Right ventricle myocardium superior (tissue), 1 donor: Measurements from ENCODE around the gene RPL29. TPM values are rescaled to one million over a fixed set of nuclear protein-coding genes. Genes with fewer than 3 reads are reported as not detected.
"Not testable (repeated sequence)": the region's sequence is repeated elsewhere in the genome, so short reads cannot be mapped to it uniquely, and the experiment has no call there.

ENCODE experiments used
- ATAC-seq: fragments of 200-7000 bp; cut with Tn5 transposase; one replicate; pipeline ENCODE4 v1.9.1; 2020; ENCODE audit warnings: mild to moderate bottlenecking; ENCODE audit not compliant: poor library complexity
- DNase-seq: peaks from one replicate; pipeline ENCODE4 v3.0.0-alpha.2; 2020
- intact Hi-C: fragments of 100-400 bp; cut with DNase I; formaldehyde crosslinking; loops from one replicate; pipeline ENCODE4 v1.11.2; 2022
- long read RNA-seq: library from polyadenylated mRNA; unstranded; transcript quantifications from one replicate; pipeline ENCODE4 v2.0.0, GENCODE V29; 2021
- total RNA-seq: library from RNA; stranded (reverse); fragmentation: NEBNext Ultra II Directional; extraction: Animal tissue kit (Norgen Biotek cat#: 25700); gene quantifications from one replicate; pipeline ENCODE4 v1.2.1, GENCODE V29; 2021
- donor health status: DM: no; HTN: yes; CAD: no; lungs with severe emphysema.

Gene RPL29
- 594 TPM for total RNA-seq
- long read RNA-seq, transcript RPL29-201 (4 exons, 723 nt), result major isoform, 115 of 134 reads
- long read RNA-seq, partial matches to known transcripts, result 14 of 134 reads
- long read RNA-seq, other reads (novel, unspliced or antisense), result 2 of 134 reads

DNA sequence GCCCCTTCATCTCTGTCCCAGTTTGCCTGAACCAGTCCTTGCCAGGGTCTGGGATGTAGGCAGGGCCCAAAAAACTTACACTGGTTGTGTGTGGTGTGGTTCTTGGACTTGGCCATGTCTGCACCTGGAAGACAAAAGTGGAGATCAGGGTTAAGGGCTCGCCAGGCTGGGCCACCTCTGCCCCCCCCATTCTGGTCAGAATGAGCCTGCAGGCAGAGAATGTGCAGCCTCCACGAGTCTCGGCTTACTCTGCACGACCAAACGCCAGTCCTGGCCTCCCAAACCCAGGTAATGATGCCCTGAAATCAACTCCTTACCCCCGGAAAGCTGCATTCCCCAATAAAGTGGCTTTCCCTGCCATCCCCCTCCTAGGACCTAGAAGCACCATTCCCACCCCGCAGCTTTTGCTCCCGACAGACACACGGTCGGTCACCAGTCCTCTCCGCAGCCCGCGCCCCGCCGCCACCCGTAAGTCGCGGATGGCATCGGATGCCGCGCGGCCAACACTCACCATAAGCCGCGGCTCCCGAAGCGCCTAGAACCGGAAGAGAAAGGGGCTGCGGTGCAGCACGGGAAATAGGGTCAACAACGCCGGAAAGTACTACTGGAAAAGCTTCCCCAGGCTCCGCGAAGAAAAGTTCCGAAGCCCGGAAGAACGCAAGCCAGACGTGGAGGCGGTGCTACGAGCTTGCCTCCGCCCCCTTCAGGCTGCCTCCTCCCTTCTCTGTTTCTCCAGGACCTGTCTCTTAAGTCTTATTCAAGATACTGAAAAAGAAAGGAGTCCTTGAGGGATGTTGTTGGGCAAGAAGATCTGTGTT, at the start of gene RPL29:
TSS of gene RPL29 (minus strand) at position 550 of the 818 bp plus-strand sequence. CDS start at position 116, 434 bp downstream.
- intact Hi-C loops, result no loop called here
- ATAC-seq, result peak; percentile 94
- peak; percentile 93 for DNase-seq

DNA sequence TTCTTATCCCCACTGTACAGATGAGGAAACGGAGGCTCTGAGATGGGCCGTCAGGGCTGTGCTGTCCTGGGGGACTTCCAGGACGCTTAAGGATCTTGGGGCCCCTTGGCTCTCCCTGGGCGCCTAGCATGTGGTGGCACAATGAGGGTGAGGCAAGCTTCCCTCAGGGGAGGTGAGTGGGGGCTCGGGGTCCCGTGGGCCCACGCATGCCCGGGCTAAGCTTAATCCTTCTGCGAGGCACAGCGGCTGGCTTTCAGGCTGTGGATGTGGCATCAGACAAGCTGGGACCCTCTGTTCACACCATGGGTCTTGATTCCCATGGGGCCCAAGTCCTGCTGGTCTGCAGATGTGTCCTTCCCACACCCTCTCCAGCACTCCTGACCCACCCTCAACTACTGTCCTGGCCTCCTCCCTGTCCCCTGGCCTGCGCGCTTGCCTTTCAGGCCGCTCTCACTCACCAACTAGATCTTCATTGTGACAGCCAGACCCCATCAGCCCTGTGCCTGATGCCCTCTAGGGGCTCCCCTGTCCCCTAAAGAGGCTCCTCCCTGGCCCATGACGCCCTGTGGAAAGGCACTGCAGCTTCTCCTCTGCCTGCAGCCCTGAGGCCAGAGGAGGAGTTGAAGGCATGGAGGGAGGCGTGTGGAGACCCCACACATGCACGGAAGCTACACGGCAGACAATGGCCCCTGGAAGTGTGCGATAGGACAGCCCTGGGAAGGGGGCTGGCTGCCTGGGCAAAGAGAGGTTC, 49.3 kb upstream of the RPL29 start:
- DNase-seq, result no peak
- intact Hi-C loops, result no loop called here
- no peak for ATAC-seq

DNA sequence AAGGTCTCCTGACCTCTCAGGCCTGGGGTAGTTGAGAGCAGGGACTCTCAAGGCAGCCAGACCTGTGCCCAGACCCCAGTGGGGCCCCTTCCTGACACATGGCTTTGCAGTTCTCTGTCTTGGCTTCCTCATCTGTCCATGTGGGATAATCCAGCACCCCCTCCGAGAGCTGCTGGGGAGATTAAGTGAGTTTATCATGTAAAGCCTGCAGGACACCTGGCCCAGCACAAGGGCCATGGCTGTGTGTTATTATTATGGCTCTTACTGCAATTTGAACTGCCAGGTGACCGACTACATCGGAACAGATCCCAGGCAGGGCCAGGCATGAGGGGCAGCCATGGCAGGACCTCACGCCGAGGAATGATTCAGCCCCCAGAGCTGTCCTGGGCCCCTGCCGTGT, 48.1 kb upstream of the RPL29 start:
- ATAC-seq, result no peak
- intact Hi-C loops, result no loop called here
- DNase-seq, result no peak

DNA sequence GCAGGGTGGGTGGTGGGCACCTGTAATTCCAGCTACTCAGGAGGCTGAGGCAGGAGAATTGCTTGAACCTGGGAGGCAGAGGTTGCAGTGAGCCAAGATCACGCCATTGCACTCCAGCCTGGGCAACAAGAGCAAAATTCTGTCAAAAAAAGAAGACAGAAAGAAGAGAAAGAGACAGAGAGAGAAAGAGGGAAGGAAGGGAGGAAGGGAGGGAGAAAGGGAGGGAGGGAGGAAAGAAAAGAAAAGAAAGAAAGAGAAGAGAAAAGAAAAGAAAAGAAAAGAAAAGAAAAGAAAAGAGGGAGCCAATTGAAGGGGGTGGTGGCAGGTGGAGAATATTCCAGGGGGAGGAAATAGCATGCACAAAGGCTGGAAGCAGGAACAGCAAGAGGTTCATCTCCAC, 47.3 kb upstream of the RPL29 start:
- ATAC-seq, DNase-seq, intact Hi-C loops: not testable (repeated sequence)

DNA sequence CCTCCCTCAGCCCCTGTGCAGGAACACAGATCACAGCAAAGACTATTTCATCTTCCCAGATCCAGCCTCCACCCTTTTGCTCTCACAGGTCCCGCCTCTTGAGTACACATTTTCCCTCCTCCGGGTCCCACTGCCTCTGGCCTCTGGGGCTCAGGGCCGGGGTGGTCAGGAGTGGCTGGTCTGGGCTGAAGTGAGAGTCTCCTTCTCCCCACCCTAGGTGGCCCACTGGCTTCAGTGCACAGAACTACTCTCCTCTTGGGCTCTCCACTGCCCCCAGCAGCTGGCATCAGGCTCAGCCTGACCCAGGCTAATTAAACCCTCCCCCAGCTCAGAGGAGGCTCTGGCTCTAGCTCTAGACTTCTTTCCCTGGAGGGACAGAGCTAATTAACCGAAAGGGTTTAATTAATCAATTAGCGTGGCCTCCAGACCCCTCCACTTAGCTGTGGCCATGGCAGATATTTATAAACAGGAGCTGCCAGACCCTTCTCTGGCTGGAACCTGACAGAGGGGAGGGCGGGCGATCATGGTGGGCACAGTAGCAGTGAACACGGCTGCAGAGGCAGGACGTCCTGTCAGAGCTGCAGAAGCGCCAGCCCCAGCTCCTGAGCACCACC, 45.5 kb upstream of the RPL29 start:
- intact Hi-C loops, result no loop called here
- DNase-seq (no peak), ATAC-seq (peak; percentile 40)

DNA sequence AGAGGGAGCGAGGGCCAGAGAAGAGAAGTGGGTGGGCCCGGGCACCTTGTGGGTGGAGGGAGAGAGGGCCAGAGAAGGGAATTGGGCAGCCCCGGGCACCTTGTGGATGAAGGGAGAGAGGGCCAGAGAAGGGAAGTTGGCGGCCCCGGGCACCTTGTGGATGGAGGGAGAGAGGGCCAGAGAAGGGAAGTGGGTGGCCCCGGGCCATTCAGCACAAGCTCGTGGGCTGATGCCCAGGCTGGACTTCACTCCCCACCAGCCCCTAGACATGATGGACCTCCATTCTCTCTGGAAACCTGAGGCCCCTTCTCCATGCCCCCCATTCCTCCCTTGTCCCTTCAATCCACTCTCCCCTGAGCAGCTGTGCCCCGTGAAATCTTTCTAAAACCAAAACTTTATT, 44.9 kb upstream of the RPL29 start:
- intact Hi-C loops, result no loop called here
- no peak for DNase-seq
- peak; percentile 2 for ATAC-seq

GRCh38 chr3:52039846-52040245, 44.2 kb upstream of the RPL29 start:
- peak; percentile 87 for DNase-seq
- intact Hi-C loops, result no loop called here
- peak; percentile 89 for ATAC-seq

- DNase-seq, result no peak
- intact Hi-C loops, result no loop called here
- ATAC-seq, result no peak
These were observed 43.7 kb upstream of the RPL29 start for GRCh38 chr3:52039426-52039825.

- ATAC-seq (no peak), DNase-seq (no peak)
- intact Hi-C loops, result no loop called here
These were observed 42.5 kb upstream of the RPL29 start for GRCh38 chr3:52038227-52038626.

DNA sequence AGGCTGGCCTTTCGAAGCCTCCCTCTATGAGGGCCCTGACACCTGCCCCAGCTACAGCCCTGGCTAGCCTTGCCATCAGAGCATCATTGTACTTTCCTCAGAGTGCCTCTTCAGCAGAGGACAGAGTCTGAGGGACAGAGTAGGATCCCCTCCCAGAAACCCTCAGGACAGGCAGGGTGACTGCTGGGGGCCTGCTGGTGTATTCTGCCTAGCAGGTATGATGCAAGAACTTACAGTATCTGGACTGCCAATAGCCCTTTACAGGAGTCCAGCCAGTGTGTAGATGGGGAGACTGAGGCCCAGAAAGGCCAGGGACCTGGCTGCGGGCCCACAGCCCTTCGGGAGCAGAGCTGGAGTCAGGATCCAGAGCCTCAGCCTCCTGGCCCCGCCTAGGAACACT, 41.6 kb upstream of the RPL29 start:
- ATAC-seq (no peak), DNase-seq (no peak)
- intact Hi-C loops, result no loop called here

GRCh38 chr3:52036829-52037228, 41.1 kb upstream of the RPL29 start:
- DNase-seq (no peak), ATAC-seq (no peak)
- intact Hi-C loops, result no loop called here

- intact Hi-C loops, result no loop called here
- ATAC-seq (no peak), DNase-seq (no peak)
These were observed 40.6 kb upstream of the RPL29 start for GRCh38 chr3:52036222-52036694.

DNA sequence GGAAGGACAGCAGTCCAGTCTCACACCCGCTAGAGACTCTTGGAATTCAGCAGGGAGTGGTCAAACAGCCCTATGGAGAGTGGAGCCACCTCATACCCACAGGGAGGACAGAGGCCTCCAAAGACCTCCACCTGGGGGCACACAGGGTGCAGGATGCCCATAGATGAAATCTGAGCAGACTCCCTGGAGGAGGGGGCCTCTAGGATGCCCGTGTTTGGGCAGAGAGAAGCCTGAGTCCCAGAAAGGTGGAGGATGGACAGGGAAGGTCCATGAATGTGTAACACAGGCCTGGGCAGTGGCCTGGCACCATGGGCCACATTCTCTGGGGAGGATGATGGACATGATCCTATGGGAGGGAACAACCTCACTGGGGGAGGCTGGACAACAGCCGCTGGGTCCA, 39.0 kb upstream of the RPL29 start:
- DNase-seq (no peak), ATAC-seq (no peak)
- intact Hi-C loops, result no loop called here

- no peak for ATAC-seq
- intact Hi-C loops, result no loop called here
- no peak for DNase-seq
These were observed 38.5 kb upstream of the RPL29 start for GRCh38 chr3:52034212-52034611.

GRCh38 chr3:52033748-52034147, 38.1 kb upstream of the RPL29 start:
- intact Hi-C loops, ATAC-seq, DNase-seq: not testable (repeated sequence)

DNA sequence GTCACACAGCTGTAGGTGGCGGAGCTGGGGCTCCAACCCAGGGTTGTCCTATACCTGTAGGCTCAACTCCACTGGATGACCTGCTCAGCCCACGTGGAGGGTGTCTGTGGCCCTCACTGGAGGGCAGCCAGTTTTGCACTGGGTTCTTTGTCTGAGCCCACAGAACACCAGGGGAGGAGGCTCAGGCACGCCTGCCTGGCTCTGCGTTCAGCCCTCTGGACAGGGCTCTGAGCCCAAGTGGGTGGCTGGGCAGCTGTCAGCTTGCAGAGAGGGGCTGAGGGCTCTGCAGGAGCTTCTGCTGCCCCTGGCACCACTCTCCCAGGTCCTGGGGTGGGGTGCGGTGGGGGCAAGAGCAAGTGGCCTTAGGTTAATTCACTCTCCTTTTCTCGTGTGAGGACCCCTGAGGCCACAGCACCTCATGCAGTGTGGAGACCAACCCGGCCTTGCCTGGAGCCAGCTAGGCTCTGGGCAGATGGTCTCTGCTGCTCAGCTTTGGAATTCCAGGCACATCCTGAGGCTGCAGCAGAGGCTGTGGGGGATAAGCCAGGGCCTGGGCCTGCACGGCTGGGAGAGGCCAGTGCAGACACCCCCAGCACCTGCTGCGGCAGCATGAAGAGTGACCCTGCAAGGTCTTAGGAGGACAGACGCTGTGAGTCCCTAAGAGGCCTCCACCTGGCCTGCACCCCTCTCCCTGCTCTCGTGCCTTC, 37.2 kb upstream of the RPL29 start:
- ATAC-seq, result peak; percentile 6
- intact Hi-C loops, result no loop called here
- DNase-seq, result no peak

- DNase-seq, result no peak
- ATAC-seq, result no peak
- intact Hi-C loops, result no loop called here
These were observed 36.2 kb upstream of the RPL29 start for GRCh38 chr3:52031896-52032295.

- ATAC-seq, result no peak
These were observed 35.1 kb upstream of the RPL29 start for GRCh38 chr3:52030714-52031310.

More at GRCh38 chr3:52030714-52031310, 35.1 kb upstream of the RPL29 start:
- intact Hi-C loops, result no loop called here
- DNase-seq, result no peak
